Karpas-422 (cell line): ENCODE data around the gene ROCK2. TPM values are rescaled to one million over a fixed set of nuclear protein-coding genes. Genes with fewer than 3 reads are reported as not detected.
"Not testable (repeated sequence)": the region's sequence is repeated elsewhere in the genome, so short reads cannot be mapped to it uniquely, and the experiment has no call there.

Experiments used
- DNase-seq: peaks from one replicate; pipeline ENCODE4 v3.0.0-alpha.2; 2015
- H2AFZ ChIP-seq: fragments of 200-600 bp; sonication (generic); 2 replicates; pipeline ENCODE4 v1.6.1; 2014; ENCODE audit warnings: antibody characterized with exemption, low read length, mixed read lengths
- H3K27ac ChIP-seq: fragments of 200-600 bp; sonication (generic); 2 replicates; pipeline ENCODE4 v1.5.1; 2014; ENCODE audit warnings: mild to moderate bottlenecking, low read length, moderate library complexity
- H3K27me3 ChIP-seq: fragments of 200-600 bp; sonication (generic); 2 replicates; pipeline ENCODE4 v1.6.1; 2014; ENCODE audit warnings: low read length, mixed read lengths
- H3K36me3 ChIP-seq: fragments of 200-600 bp; sonication (generic); 2 replicates; pipeline ENCODE4 v1.6.1; 2014; ENCODE audit warnings: low read length, mixed read lengths; ENCODE audit not compliant: insufficient read depth
- H3K4me1 ChIP-seq: fragments of 200-600 bp; sonication (generic); 2 replicates; pipeline ENCODE4 v1.6.1; 2014; ENCODE audit warnings: mild to moderate bottlenecking, low read length, mixed read lengths
- H3K4me2 ChIP-seq: fragments of 200-600 bp; sonication (generic); 2 replicates; pipeline ENCODE4 v1.6.1; 2014; ENCODE audit warnings: low read length, low read depth, mild to moderate bottlenecking; ENCODE audit not compliant: poor library complexity, severe bottlenecking
- H3K4me3 ChIP-seq: fragments of 200-600 bp; sonication (generic); 2 replicates; pipeline ENCODE4 v1.5.1; 2014; ENCODE audit warnings: mild to moderate bottlenecking, antibody characterized with exemption, low read length, mixed read lengths
- H3K79me2 ChIP-seq: fragments of 200-600 bp; sonication (generic); 2 replicates; pipeline ENCODE4 v1.6.1; 2014; ENCODE audit warnings: mild to moderate bottlenecking, low read length, mixed read lengths
- H3K9ac ChIP-seq: fragments of 200-600 bp; sonication (generic); 2 replicates; pipeline ENCODE4 v1.6.0; 2014; ENCODE audit warnings: low read length
- H3K9me2 ChIP-seq: fragments of 200-600 bp; sonication (generic), shearing (Covaris generic); replicated peaks from 2 replicates; pipeline ENCODE4 v1.6.0; 2014; ENCODE audit warnings: mild to moderate bottlenecking, low read length, moderate library complexity; ENCODE audit not compliant: insufficient read depth
- H3K9me3 ChIP-seq: fragments of 300-700, 200-600 bp; sonication (generic); 2 replicates; pipeline ENCODE4 v1.6.1; 2014; ENCODE audit warnings: low read length, mixed read lengths
- H4K20me1 ChIP-seq: fragments of 200-600 bp; sonication (generic); 2 replicates; pipeline ENCODE4 v1.6.1; 2014; ENCODE audit warnings: mild to moderate bottlenecking, antibody characterized with exemption, low read length, low read depth; ENCODE audit not compliant: insufficient read depth
- total RNA-seq: library from RNA; depleted of rRNA; stranded (reverse); fragments of >200 nt; shearing (Covaris generic); gene quantifications from 2 replicates; pipeline ENCODE4 v1.2.3, GENCODE V29; 2014; ENCODE audit warnings: low replicate concordance

ROCK2 gene
- total RNA-seq, 1 experiment from 2014 or later, result 14.2 TPM

DNA sequence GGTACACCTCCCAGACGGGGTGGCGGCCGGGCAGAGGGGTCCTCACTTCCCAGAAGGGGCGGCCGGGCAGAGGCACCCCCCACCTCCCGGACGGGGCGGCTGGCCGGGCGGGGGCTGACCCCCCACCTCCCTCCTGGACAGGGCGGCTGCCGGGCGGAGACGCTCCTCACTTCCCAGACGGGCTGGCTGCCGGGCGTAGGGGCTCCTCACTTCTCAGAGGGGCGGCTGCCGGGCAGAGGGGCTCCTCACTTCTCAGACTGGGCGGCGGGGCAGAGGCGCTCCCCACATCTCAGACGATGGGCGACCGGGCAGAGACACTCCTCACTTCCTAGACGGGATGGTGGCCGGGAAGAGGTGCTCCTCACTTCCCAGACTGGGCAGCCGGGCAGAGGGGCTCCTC lies 179.4 kb downstream of the ROCK2 start:
- H4K20me1 ChIP-seq, H3K27me3 ChIP-seq, H3K4me1 ChIP-seq, DNase-seq, H3K27ac ChIP-seq, H3K9me3 ChIP-seq, H3K4me3 ChIP-seq, H3K9me2 ChIP-seq, H3K36me3 ChIP-seq, H3K79me2 ChIP-seq, H2AFZ ChIP-seq, H3K4me2 ChIP-seq, H3K9ac ChIP-seq: not testable (repeated sequence)

DNA sequence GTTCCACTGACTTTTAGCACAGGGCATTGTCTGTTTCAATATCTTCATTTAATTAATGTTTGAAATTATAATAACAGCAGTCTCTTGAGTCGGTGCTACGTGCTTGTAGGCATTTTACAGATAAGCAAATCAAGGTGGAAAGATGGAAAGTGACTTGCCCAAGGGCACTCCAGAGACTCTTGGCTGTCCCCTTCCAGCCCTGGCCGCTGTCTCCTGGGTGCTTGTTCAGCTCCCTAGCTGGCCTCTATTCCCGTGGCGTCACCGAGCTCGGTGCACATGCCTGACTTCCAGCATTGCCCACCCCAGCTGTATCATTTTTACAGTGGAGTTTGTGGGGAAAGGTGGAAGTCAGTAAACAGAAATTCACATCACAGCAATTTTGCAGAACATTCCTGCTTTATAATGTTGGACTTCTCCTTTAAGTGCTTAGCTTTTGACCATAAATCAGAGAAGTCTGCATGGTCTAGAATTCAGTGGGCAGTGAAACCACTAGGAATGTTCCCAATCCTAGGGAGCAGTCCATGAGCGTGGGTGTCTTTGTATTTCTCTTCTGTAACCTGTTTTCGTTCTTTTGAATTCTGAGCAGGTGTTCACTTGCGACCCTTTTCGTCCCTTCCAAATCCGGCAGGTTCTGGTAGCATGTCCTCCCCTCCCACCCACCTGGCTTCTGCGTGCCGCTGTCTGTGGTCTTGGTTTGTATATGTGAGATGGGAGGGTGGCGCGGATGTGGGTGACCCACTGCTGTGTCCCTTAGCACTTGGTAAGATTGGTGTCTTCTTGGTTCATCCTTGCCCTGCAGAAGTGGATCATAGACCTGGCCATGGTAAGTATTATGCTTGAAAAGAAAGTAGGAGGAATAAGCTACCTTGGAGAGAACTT lies 180.8 kb downstream of the ROCK2 start:
- no peak for DNase-seq
- Histone ChIP-seq H3K4me3 (no peak overlapping the region), H3K9ac (no peak overlapping the region), H3K4me2 (no peak overlapping the region), H4K20me1 (no peaks in the 10 kb centered on the region), H3K9me2 (no peaks in the 10 kb centered on the region), H2AFZ (no peak overlapping the region), H3K79me2 (no peaks in the 10 kb centered on the region), H3K4me1 (no peaks in the 10 kb centered on the region), H3K27ac (no peak overlapping the region), H3K36me3 (no peaks in the 10 kb centered on the region), H3K27me3 (no peaks in the 10 kb centered on the region), H3K9me3 (no peaks in the 10 kb centered on the region)

DNA sequence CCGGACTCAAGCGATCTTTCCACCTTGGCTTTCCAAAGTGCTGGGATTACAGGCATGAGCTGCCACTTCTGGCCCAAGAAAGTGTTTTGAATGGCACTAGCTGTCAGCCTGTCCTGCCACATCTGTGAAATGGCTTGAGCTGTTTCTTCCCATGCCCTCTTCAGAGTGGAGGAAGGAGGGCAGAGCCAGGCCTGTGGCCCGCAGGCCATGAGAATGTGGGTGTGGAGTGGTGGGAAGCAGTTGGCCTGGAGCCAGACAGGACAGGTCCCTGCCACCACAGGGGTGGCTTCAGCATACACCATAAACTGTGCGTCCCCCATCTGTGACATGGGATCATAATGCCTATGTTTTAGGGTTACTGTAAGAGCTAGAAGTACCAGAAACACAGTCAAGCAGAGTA lies 182.7 kb downstream of the ROCK2 start:
- Histone ChIP-seq H3K4me3 (no peak overlapping the region), H3K9me3 (no peaks in the 10 kb centered on the region), H3K79me2 (no peaks in the 10 kb centered on the region), H3K36me3 (no peaks in the 10 kb centered on the region), H3K9me2 (no peaks in the 10 kb centered on the region), H3K9ac (no peak overlapping the region), H3K4me1 (no peaks in the 10 kb centered on the region), H3K4me2 (no peak overlapping the region), H4K20me1 (no peaks in the 10 kb centered on the region), H2AFZ (no peak overlapping the region), H3K27ac (no peak overlapping the region), H3K27me3 (no peaks in the 10 kb centered on the region)
- DNase-seq, result no peak

DNA sequence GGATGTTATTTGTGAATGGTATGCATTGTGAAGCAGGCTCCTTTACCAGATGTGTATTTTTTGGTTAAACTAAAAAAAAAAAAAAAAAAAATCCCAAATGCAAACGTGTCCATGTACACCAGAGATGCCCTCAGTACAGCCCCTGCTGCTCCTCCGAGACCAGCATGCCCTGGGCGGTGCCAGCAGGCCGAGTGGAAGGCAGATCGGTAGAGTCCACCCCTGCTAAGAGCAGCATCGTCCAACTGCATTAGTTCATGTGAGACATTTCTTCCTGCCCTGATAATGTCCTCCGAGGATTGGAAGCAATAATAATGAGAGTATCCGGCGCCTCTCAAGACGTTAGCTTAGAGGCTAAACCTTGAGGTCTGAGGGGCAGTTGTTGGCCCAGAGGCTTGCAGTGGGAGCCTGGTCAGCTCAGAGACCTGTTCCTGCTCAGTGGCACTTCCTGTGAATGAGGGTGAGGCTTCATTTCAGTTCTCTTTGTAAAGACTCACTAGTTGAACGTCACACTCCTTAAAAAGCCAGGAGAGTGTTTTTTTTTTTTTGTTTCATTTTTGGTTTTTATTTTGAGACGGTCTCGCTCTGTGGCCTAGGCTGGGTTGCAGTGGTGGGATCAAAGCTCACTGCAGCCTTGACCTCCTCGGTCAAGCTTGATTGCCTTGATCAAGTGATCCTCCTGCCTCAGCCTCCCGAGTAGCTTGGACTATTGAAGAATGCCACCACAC lies 183.5 kb downstream of the ROCK2 start:
- Histone ChIP-seq H3K9me3 (no peaks in the 10 kb centered on the region), H2AFZ (no peak overlapping the region), H3K9me2 (no peaks in the 10 kb centered on the region), H3K4me3 (no peak overlapping the region), H3K36me3 (no peaks in the 10 kb centered on the region), H3K27me3 (no peaks in the 10 kb centered on the region), H3K4me1 (peaks cover 4% of the 10 kb centered on the region), H3K27ac (no peak overlapping the region), H4K20me1 (no peaks in the 10 kb centered on the region), H3K4me2 (no peak overlapping the region), H3K79me2 (no peaks in the 10 kb centered on the region), H3K9ac (no peak overlapping the region)
- no peak for DNase-seq

DNA sequence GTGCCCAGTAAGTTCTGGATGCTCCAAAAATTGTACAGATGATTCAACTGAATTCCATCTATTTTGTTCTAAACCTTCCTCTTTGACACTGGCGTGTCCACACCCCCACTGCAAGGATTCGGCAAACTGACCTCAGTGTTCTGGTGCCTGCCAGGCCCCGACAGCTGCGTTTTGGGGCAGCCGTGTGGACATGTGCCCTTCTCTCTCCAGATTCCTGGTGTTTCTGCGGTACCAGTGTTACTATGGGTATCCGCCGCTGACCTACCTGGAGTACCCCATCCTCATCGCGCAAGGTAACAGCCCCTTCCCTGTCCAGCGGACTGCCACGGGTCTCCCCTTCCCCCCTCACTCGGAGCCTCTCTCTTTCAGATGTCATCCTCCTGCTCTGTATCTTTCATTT lies 184.2 kb downstream of the ROCK2 start:
- H3K4me1 ChIP-seq, result peaks cover 8% of the 10 kb centered on the region
- no peak for DNase-seq
- no peaks in the 10 kb centered on the region for H3K9me3 ChIP-seq
- no peaks in the 10 kb centered on the region for H3K9me2 ChIP-seq
- no peak overlapping the region for H3K9ac ChIP-seq
- no peaks in the 10 kb centered on the region for H3K36me3 ChIP-seq
- no peak overlapping the region for H2AFZ ChIP-seq
- no peaks in the 10 kb centered on the region for H3K27me3 ChIP-seq
- no peak overlapping the region for H3K27ac ChIP-seq
- H3K79me2 ChIP-seq, result no peaks in the 10 kb centered on the region
- no peak overlapping the region for H3K4me3 ChIP-seq
- H3K4me2 ChIP-seq, result no peak overlapping the region
- H4K20me1 ChIP-seq, result no peaks in the 10 kb centered on the region

DNA sequence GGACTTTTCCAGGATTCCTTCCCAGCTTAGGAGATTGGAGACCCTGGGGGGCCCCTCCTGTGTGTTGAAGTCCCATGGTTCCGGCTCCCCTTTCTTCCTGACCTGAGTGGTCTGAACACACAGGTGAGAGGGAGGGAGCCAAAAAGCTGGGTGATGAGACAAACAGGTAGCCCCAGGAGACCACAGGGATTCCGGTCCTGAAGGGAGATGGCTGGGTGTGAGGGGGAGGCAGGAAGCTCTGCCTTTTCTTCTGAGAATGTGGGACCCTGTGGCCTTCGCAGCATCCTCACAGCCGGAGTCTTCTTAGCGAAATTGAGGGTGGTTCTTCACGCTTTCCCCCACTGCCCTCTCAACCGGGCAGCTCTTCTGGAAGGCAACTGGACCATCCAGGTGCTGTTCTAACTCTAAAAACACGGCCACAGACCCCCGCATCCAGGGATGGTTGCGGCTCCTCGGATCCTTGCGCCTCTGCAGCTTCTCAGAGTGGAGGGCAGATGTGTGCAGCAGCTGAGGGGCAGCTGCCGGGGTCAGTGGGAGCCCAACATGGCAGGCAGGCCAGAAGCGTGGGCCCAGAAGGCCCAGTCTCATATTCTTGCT lies 184.8 kb downstream of the ROCK2 start:
- no peak overlapping the region for H2AFZ ChIP-seq
- no peaks in the 10 kb centered on the region for H3K9me3 ChIP-seq
- peaks cover 10% of the 10 kb centered on the region for H3K4me1 ChIP-seq
- no peak for DNase-seq
- H3K27ac ChIP-seq, result no peak overlapping the region
- H3K4me2 ChIP-seq, result no peak overlapping the region
- no peaks in the 10 kb centered on the region for H4K20me1 ChIP-seq
- no peak overlapping the region for H3K4me3 ChIP-seq
- H3K9me2 ChIP-seq, result no peaks in the 10 kb centered on the region
- H3K9ac ChIP-seq, result no peak overlapping the region
- no peaks in the 10 kb centered on the region for H3K79me2 ChIP-seq
- H3K27me3 ChIP-seq, result no peaks in the 10 kb centered on the region
- H3K36me3 ChIP-seq, result no peaks in the 10 kb centered on the region

DNA sequence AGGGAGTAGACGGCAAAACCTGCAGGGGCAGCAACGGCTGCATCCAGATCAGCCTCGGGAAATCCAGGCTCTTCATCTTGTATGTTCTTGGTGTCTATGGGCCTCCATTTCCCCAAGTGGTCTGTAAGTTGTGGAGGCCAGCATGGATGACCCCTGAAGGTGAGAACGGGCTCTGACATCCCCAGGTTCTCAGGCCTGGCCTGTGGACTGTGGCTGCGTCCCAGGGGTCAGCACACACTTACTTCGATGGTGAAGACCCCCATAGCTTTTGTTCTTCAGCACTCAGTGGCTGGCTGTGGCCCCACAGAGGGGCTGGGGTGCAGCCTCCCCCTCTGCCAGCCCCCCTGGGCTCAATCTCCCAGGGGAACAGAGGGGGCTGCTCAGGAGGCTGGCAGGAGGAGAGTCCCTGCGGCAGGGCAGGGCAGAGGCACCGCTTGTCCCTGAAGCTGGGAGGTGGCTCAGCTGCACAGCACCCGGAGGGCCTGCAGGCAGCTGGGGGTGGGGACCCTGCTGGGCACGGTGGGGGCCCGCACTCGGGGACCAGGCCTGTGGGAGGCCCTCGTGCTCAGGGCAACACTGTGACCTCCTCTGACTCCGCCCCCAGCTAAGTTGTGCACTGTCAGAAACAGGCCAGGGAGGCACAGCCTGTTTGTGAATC lies 185.4 kb downstream of the ROCK2 start:
- Histone ChIP-seq H3K36me3 (no peaks in the 10 kb centered on the region), H3K9me3 (no peaks in the 10 kb centered on the region), H2AFZ (no peak overlapping the region), H3K9ac (no peak overlapping the region), H3K4me3 (no peak overlapping the region), H4K20me1 (no peaks in the 10 kb centered on the region), H3K9me2 (no peaks in the 10 kb centered on the region), H3K4me2 (no peak overlapping the region), H3K27me3 (no peaks in the 10 kb centered on the region), H3K27ac (no peak overlapping the region), H3K79me2 (no peaks in the 10 kb centered on the region), H3K4me1 (peaks cover 15% of the 10 kb centered on the region)
- DNase-seq, result no peak

DNA sequence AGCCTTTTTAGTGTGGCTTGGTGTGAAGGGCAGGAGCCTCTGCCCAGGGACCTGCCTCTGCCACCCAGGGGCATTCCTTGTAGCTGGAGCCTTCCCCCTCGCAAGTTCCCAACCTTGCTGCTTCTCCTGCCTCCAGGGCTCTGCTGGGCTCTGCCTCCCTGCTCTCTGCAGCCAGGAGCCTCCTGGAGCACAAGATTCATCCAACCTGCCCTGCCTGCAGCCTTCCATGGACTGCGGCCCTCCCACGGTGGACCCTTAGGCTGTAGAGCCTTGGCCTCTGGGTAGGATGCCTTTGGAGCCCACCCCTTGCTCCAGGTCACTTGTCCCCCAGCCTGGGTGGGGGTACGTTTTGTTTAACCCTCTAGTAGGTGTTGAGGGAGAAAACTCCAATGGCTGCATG lies 186.7 kb downstream of the ROCK2 start:
- H3K9me2 ChIP-seq, result no peaks in the 10 kb centered on the region
- no peak overlapping the region for H3K4me2 ChIP-seq
- H3K4me3 ChIP-seq, result no peak overlapping the region
- no peak for DNase-seq
- H3K9ac ChIP-seq, result no peak overlapping the region
- no peak overlapping the region for H2AFZ ChIP-seq
- H3K27me3 ChIP-seq, result no peaks in the 10 kb centered on the region
- H3K9me3 ChIP-seq, result no peaks in the 10 kb centered on the region
- peaks cover 15% of the 10 kb centered on the region for H3K4me1 ChIP-seq
- no peaks in the 10 kb centered on the region for H3K79me2 ChIP-seq
- H4K20me1 ChIP-seq, result no peaks in the 10 kb centered on the region
- H3K27ac ChIP-seq, result no peak overlapping the region
- H3K36me3 ChIP-seq, result no peaks in the 10 kb centered on the region
